RWPE2 (cell line): ENCODE results near the gene ATP2A3.
"Not testable (repeated sequence)": the region's sequence is repeated elsewhere in the genome, so short reads cannot be mapped to it uniquely, and the experiment has no call there.

Source experiments
- ATAC-seq: fragments of 200-7000 bp; cut with Tn5 transposase; 3 replicates; pipeline ENCODE4 v1.9.1; 2021; ENCODE audit warnings: low read depth
- DNase-seq: peaks from one replicate; pipeline ENCODE4 v3.0.0-alpha.2; 2020; ENCODE audit warnings: low spot score
- H3K27ac ChIP-seq: fragments of 450-650 bp; 2 replicates; pipeline ENCODE4 v1.5.1; 2017; ENCODE audit warnings: mild to moderate bottlenecking; ENCODE audit not compliant: poor library complexity, severe bottlenecking
- H3K27me3 ChIP-seq: fragments of 250-450 bp; sonication (Bioruptor Pico); 2 replicates; pipeline ENCODE4 v1.5.1; 2021; ENCODE audit warnings: mild to moderate bottlenecking, moderate library complexity; ENCODE audit not compliant: insufficient read depth, poor library complexity, severe bottlenecking
- H3K36me3 ChIP-seq: fragments of 250-450 bp; sonication (Bioruptor Pico); 2 replicates; pipeline ENCODE4 v1.5.1; 2020; ENCODE audit warnings: low read depth, mild to moderate bottlenecking, moderate library complexity
- H3K4me1 ChIP-seq: fragments of 250-450 bp; sonication (Bioruptor Pico); 2 replicates; pipeline ENCODE4 v1.5.1; 2021; ENCODE audit warnings: mild to moderate bottlenecking, moderate library complexity; ENCODE audit not compliant: insufficient read depth, poor library complexity, severe bottlenecking
- H3K4me3 ChIP-seq: fragments of 250-450 bp; sonication (Bioruptor Pico); 2 replicates; pipeline ENCODE4 v1.5.1; 2021; ENCODE audit warnings: mild to moderate bottlenecking, moderate library complexity; ENCODE audit not compliant: severe bottlenecking
- H3K9me3 ChIP-seq: fragments of 250-450 bp; sonication (Bioruptor Pico); 2 replicates; pipeline ENCODE4 v1.5.1; 2021; ENCODE audit warnings: mild to moderate bottlenecking, moderate library complexity; ENCODE audit not compliant: severe bottlenecking
- TF ChIP-seq, protein P1 (sequence below): fragments of 450-650 bp; IDR thresholded peaks from one replicate; pipeline ENCODE4 v1.5.1; 2017; ENCODE audit warnings: mild to moderate bottlenecking, moderate library complexity; ENCODE audit not compliant: poor library complexity, severe bottlenecking

The ATP2A3 gene

DNA sequence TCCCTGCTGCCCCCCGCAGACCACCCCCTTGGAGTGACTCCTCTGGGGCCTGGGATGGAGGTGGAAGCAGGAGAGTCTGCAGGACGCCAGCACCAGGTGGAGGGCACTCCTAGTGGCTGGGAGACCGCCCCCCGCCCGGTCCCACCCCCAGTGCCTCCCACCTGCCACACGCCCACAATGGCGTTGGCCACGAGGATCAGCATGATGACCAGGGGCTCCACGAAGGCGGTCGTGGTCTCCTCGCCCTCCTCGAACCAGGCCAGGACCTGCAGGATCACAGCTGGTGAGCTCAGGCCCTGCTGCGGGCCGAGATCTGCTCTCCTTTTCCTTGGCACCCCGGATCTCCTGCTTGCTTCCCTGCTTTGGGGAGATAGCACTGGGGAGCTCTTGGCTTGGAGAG, 12.8 kb downstream of the ATP2A3 start:
- Histone ChIP-seq H3K36me3 (no peaks in the 10 kb centered on the region), H3K4me1 (no peaks in the 10 kb centered on the region), H3K9me3 (no peaks in the 10 kb centered on the region), H3K27ac (no peak overlapping the region), H3K27me3 (no peaks in the 10 kb centered on the region), H3K4me3 (no peak overlapping the region)
- DNase-seq (no peak), ATAC-seq (no peak)
- TF ChIP-seq, protein P1, sequence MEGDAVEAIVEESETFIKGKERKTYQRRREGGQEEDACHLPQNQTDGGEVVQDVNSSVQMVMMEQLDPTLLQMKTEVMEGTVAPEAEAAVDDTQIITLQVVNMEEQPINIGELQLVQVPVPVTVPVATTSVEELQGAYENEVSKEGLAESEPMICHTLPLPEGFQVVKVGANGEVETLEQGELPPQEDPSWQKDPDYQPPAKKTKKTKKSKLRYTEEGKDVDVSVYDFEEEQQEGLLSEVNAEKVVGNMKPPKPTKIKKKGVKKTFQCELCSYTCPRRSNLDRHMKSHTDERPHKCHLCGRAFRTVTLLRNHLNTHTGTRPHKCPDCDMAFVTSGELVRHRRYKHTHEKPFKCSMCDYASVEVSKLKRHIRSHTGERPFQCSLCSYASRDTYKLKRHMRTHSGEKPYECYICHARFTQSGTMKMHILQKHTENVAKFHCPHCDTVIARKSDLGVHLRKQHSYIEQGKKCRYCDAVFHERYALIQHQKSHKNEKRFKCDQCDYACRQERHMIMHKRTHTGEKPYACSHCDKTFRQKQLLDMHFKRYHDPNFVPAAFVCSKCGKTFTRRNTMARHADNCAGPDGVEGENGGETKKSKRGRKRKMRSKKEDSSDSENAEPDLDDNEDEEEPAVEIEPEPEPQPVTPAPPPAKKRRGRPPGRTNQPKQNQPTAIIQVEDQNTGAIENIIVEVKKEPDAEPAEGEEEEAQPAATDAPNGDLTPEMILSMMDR: no peak

DNA sequence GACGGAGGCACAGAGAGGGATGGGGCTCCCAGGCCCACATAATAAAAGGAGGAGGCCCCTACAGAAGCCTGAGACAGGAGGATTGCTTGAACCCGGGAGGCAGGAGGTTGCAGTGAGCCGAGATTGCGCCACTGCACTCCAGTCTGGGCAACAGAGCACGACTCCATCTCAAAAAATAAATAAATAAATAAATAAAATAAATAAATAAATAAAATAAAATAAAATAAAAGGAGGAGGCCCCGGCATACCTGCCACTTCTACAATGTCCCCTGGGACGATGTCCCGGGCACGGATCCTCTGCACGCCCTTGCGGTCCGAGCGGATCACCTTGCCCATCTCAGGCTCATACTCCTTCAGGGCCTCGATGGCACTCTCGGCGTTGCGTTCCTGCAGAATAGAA, 13.2 kb downstream of the ATP2A3 start:
- Histone ChIP-seq H3K27me3 (no peaks in the 10 kb centered on the region), H3K9me3 (no peaks in the 10 kb centered on the region), H3K27ac (no peak overlapping the region), H3K36me3 (no peaks in the 10 kb centered on the region), H3K4me3 (no peak overlapping the region), H3K4me1 (no peaks in the 10 kb centered on the region)
- TF ChIP-seq, protein P1: no peak
- ATAC-seq (no peak), DNase-seq (no peak)

DNA sequence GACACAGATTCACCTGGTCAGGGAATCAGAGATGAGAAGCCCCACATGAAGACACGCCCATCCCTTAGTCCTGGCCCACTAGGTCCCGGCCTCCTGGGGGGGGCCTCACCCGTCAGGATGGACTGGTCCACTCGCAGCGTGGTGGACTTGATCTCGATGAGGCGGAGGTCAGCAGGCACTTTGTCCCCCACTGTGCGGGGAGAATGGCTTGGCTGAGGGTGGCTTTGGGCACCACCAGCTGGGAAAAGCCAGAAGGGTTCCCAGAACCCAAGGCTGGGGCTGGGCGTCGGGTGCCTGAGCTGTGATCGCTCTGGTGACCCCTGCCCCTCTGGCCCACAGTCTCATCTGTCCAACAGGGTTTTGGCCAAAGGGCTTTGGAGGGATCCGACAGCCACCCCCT, 13.7 kb downstream of the ATP2A3 start:
- Histone ChIP-seq H3K27ac (no peak overlapping the region), H3K4me3 (no peak overlapping the region), H3K4me1 (no peaks in the 10 kb centered on the region), H3K36me3 (no peaks in the 10 kb centered on the region), H3K27me3 (no peaks in the 10 kb centered on the region), H3K9me3 (no peaks in the 10 kb centered on the region)
- TF ChIP-seq, protein P1: no peak
- DNase-seq: no peak
- no peak for ATAC-seq

DNA sequence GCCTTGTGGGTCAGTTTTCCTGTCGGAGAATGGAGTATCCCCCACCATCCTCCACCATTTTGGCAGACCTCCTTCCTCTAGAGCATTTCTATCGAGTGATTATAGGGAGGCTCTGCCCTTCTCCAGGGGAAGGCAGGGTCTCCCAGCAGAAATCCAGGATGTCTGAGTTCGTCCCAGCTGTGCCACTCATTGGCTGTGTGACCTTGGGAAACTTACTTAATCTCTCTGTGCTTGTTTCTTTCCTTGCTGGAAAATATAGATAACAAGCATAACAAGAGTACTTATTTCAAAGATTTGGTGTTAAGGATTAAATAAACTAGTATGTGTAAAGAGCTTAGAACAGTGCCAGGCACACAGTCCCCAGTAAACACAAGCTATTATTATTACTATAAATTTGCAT, 14.8 kb downstream of the ATP2A3 start:
- DNase-seq: no peak
- H3K4me3 ChIP-seq: no peak overlapping the region
- no peaks in the 10 kb centered on the region for H3K27me3 ChIP-seq
- no peak overlapping the region for H3K27ac ChIP-seq
- H3K4me1 ChIP-seq: no peaks in the 10 kb centered on the region
- TF ChIP-seq, protein P1: no peak
- ATAC-seq: no peak
- H3K9me3 ChIP-seq: no peaks in the 10 kb centered on the region
- H3K36me3 ChIP-seq: no peaks in the 10 kb centered on the region

DNA sequence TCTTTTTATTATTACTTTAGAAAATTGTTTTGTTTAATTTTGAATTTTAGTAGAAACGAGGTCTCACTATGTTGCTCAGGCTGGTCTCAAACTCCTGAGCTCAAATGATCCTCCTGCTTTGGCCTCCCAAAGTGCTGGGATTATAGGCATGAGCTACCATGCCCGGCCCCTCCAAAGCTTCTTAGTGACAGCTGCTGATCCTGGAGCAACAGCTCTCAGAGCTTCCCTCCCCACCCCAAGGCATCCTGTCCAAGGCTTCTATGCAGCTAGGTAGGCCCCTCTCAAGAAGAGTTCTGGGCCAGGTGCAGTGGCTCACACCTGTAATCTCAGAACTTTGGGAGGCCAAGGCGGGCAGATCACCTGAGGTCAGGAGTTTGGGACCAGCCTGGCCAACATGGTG, 15.7 kb downstream of the ATP2A3 start:
- not testable (repeated sequence) for H3K4me1 ChIP-seq, ATAC-seq, H3K9me3 ChIP-seq, H3K36me3 ChIP-seq, H3K27ac ChIP-seq, H3K27me3 ChIP-seq, DNase-seq, H3K4me3 ChIP-seq
